GM08714 (cell line): ENCODE measurements around the gene KDM4C.

Experiments used
- H3K4me3 ChIP-seq: fragments of 200-500 bp; sonication (Bioruptor generic); 2 replicates; pipeline ENCODE4 v1.5.1; 2014; ENCODE audit warnings: mild to moderate bottlenecking, low read length, inconsistent platforms
- ZNF274 ChIP-seq: IDR thresholded peaks from 2 replicates; pipeline ENCODE4 v1.6.1; 2012; ENCODE audit warnings: mild to moderate bottlenecking, low read depth, low read length

Gene KDM4C

DNA sequence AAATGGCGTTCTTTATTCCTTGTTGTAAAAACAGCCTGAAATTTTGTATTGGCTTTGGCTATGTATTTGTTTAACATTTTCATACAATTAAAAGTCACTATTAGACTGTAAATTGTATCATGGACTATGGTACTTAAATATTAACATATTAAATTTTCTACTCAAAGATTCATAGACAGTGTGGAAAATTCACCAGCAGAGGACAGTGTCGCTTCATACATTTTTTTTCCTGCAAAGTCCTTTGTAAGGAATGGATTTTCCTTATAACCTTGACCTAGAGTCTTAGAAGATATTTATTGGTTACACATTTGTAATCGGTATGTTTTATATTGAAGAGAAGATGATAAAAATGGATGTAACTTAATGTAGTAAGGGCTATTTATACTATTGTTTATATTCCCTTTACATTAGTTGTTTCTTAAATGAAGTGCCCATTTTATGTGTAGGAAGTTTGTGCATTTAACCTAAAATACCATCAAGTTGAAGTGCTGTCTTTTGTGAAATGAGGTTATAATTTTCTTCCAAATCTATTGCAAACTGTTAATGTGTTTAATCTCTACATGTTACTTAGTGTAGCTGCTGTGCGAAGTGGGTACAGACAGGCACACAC, 150.1 kb downstream of the KDM4C start:
- TF ChIP-seq ZNF274 = no peak
- H3K4me3 ChIP-seq = no peak overlapping the region

DNA sequence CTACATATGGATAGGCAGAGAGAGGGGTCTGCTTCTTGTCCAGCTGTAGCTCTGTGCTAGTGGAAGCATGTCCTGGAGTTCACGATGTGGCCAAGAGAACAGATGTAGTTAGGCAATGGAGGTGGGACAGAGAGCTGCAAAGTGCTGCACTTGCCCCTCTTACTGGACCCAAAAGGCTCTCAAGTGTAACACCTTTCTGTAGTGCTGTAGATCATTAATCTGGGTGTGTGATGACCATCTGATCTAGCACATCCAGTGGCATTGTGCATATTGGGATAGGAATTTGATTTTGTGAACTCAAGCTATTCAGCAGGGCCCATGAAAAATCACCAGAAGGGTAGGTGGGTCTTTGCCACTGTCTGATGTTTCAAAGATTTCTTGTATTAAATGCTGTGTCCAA, 151.4 kb downstream of the KDM4C start:
- H3K4me3 ChIP-seq = no peak overlapping the region
- TF ChIP-seq ZNF274 = no peak

- no peak overlapping the region for H3K4me3 ChIP-seq
- TF ChIP-seq ZNF274 = no peak
Measured at GRCh38 chr9:6910032-6910431, 152.3 kb downstream of the KDM4C start.

DNA sequence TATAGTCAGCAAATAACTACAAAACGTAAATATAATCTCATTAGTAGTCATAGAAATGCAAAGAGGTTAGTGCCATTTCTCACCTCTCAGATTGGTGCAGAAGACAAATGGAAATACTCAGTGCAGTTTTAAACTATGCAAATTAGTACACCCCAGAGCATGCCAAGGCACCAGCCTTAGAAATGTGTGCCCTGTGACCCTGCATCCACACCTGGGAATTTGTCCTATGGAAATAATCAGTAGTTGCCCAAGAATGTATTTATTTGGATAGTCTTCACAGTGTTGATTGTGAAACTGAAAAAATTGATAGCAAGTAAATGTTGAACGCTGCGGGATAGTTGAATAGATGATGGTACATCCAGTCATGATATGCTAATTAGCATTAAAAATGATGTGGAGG, 152.7 kb downstream of the KDM4C start:
- TF ChIP-seq ZNF274 = no peak
- H3K4me3 ChIP-seq = no peak overlapping the region

DNA sequence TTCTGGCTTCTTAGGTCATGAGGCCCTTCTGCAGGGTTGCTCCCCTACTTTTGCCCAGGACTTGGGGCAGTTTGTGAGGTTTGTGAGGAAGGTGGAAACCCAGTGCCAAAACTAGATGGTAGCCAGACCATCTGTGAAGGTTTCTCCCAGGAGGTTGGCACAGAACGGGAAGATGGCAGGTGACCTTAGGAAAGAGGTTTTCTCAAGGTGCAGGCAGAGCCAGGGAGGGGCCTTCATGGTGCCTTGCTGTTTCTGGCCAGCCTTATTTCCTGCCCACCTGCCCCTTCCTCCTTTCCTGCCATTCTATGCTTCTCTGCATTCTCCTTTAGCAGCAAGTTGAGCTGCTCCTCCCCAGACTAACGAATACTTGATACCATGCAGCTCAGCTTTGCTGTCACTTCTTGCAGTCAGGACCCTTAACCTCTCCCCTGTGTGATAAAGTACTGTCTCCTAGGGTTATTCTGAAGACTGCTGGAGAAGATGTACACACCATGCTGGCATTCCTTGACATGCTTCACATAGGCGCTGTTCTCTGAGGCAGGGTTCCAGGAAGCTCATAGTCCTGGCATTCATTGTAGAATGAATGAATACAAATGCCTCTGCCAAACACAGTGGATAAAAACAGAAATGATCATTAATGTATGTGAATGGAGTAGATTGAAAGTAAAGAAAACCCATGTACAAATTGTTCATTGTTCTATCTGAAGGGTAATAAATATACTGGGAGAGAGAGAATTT, 154.3 kb downstream of the KDM4C start:
- H3K4me3 ChIP-seq = no peak overlapping the region
- TF ChIP-seq ZNF274 = no peak

GRCh38 chr9:6915635-6916034, 157.9 kb downstream of the KDM4C start:
- TF ChIP-seq ZNF274 = no peak
- H3K4me3 ChIP-seq = no peak overlapping the region

DNA sequence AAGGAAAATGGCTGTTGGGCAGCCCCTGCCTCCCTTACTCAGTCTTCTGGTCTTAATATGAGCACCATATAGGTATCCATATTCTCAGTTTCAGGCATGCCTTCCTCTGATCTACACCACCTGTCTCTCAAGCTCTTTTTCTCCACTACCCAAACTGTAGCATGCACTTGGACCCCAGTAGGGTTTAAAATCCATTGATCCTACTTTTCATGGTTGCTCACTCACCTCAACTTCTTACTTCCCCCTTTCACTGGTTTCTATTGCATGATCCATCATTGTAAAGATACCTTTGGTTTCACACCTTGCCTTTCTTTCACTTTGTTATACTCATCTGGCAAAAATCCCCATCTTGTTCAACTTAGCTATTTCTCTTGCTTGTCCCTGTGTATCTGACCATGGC, 159.4 kb downstream of the KDM4C start:
- H3K4me3 ChIP-seq = no peak overlapping the region
- TF ChIP-seq ZNF274 = no peak

DNA sequence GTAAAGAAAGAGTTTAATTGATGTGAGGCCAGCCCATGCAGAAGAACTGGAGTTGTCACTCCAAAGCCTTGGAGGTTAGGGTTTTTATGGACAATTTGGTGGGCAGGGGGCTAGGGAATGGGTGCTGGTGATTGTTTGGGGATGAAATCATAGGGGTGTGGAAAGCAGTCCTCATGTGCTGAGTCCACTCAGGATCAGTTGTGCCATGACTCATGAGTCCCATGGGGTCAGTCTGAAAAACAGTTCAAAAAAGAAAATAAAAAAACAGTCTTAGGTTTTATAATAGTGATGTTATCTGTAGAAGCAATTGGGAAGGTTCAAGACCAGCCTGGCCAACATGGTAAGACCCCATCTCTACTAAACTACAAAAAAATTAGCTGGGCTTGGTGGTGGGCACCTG, 162.3 kb downstream of the KDM4C start:
- no peak for TF ChIP-seq ZNF274
- no peak overlapping the region for H3K4me3 ChIP-seq

DNA sequence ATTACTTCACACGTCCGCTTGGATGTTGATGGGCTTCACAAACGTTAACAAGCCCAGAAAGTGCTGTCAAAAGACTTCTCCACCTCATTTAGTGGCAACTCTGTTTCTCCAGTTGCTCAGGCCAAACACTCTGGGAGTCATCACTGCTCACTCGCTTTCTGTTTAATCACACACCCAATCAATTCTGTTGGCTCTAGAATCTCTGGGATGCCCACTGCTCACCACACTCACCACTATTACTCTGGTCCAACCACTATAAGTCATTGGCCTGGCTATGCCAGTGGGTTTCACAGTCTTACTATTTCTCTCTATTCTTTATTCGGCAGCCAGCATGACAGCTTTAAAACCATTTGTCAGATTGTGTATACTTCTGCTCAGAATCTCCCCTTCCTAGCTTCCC, 163.5 kb downstream of the KDM4C start:
- TF ChIP-seq ZNF274 = no peak
- no peak overlapping the region for H3K4me3 ChIP-seq

DNA sequence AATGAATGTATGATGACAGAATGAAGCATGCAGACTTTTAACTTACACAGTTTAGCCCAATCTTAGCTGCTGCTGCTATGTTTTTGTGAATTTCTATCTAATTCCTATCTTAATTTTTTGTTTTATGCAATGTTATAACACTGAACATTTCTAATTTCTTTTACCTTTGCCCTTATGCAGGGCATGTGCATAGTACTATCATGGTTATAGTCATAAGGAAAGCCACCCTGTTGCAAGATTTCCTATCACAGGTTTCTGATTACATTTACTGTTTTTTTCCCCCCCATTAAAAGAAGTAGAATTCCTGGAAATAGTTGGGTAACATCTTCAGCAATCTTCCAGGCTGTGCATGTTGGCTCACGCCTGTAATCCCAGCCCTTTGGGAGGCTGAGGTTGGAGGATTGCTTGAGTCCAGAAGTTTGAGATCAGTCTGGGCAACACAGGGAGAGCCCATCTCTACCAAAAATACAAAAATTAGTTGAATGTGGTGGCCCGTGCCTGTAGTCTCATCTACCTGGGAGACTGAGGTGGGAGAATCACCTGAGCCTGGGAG, 164.4 kb downstream of the KDM4C start:
- no peak for TF ChIP-seq ZNF274

GRCh38 chr9:6922680-6923079, 164.9 kb downstream of the KDM4C start:
- H3K4me3 ChIP-seq = no peak overlapping the region
- no peak for TF ChIP-seq ZNF274

More for the DNA sequence above, 164.4 kb downstream of the KDM4C start:
- no peak overlapping the region for H3K4me3 ChIP-seq

DNA sequence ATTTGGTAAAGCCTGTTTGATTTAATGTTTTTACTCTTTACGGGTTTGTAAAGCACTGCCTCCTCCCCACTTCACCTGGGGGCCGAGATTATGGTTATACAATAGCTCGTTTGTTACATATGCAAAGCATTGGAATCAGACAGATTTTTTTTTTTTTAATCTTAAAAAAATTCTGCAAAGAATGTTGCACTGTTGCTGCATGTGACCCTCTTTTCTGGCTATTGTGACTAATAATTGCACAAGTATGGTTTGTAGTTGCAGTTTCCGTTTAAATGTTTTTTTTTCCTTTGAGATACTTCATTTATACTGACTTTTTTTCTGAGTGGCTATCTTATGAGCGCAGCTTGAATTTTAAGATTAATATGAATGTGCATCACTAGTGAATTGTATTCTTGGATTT, 165.3 kb downstream of the KDM4C start:
- no peak for TF ChIP-seq ZNF274
- H3K4me3 ChIP-seq = no peak overlapping the region

GRCh38 chr9:6924149-6924548, 166.4 kb downstream of the KDM4C start:
- H3K4me3 ChIP-seq = no peak overlapping the region
- TF ChIP-seq ZNF274 = no peak

DNA sequence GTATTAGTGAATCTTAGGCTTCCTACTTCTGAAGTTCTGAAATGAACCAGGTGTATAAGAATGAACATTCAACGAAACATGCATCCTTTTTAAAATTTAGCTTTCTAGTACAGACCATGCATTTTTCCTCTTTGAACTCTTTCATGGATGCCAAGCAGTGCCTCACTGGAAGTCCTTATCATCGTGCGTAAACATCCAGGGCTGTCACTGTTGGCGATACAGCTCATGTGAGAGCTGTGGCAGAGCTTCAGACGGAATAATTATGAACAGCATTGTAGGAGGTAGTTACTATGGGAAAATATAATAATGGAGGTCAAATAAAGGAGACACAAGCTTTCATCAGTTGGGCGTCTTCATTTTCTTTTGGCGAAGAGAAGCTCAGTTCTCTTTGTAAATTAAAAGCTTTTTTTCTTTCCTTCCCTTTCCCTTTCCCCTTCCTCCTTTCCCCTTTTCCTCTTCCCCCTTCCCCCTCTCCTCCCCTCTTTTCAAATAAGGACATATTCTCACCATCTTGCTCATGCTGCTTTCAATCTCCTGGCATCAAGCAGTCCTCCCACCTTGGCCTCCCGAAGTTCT, 167.3 kb downstream of the KDM4C start:
- no peak for TF ChIP-seq ZNF274

DNA sequence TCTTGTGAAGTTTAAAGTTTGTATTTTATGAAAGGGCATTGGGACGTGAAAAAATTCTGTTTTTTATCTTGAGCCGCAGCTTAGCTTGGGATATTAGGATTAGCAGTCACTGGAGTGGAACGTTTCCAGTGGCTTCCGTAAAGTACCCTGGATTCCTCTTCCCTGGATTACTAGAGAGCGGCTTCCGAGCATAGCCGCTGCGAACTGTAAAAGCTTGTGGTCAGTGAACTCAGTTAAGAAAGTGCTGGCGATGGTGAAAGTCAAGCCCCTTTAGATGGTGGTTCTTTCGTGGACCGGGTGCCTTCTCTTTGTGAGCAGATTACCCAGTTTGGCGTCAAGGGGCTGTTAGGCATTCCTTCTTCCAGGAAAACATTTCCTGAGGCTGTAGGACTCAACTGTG, 168.1 kb downstream of the KDM4C start:
- no peak overlapping the region for H3K4me3 ChIP-seq
- no peak for TF ChIP-seq ZNF274

More for the DNA sequence above, 167.3 kb downstream of the KDM4C start:
- H3K4me3 ChIP-seq = no peak overlapping the region

- TF ChIP-seq ZNF274 = no peak
Measured at GRCh38 chr9:6926436-6926835, 168.7 kb downstream of the KDM4C start.

More at GRCh38 chr9:6926436-6926835, 168.7 kb downstream of the KDM4C start:
- H3K4me3 ChIP-seq = no peak overlapping the region
